H9 (cell line): Measurements from ENCODE around the gene SAMD14. TPM values are rescaled to one million over a fixed set of nuclear protein-coding genes. Genes with fewer than 3 reads are reported as not detected.

Experiments used
- DNase-seq: peaks from one replicate; pipeline ENCODE4 v3.0.0-alpha.2; 2017
- H2AFZ ChIP-seq: one replicate; pipeline ENCODE4 v1.6.1; 2013; ENCODE audit warnings: mild to moderate bottlenecking, low read length, control low read depth, moderate library complexity
- H2AK5ac ChIP-seq: 2 replicates; pipeline ENCODE4 v1.6.1; 2013; ENCODE audit warnings: low read length, control low read depth, mixed read lengths; ENCODE audit not compliant: insufficient read length
- H2BK120ac ChIP-seq: one replicate; pipeline ENCODE4 v1.6.1; 2013; ENCODE audit warnings: low read depth, mild to moderate bottlenecking, low read length, control low read depth, inconsistent platforms; ENCODE audit not compliant: poor library complexity, severe bottlenecking
- H2BK12ac ChIP-seq: 2 replicates; pipeline ENCODE4 v1.6.1; 2013; ENCODE audit warnings: low read length, control low read depth, mixed read lengths, low read depth; ENCODE audit not compliant: insufficient read length
- H2BK15ac ChIP-seq: 2 replicates; pipeline ENCODE4 v1.6.1; 2013; ENCODE audit warnings: low read depth, low read length, control low read depth
- H2BK20ac ChIP-seq: one replicate; pipeline ENCODE4 v1.6.1; 2013; ENCODE audit warnings: low read depth, mild to moderate bottlenecking, low read length, control low read depth, inconsistent platforms; ENCODE audit not compliant: poor library complexity, severe bottlenecking
- H2BK5ac ChIP-seq: 2 replicates; pipeline ENCODE4 v1.6.1; 2013; ENCODE audit warnings: low read length, control low read depth, mixed read lengths; ENCODE audit not compliant: insufficient read length
- H3K14ac ChIP-seq: 2 replicates; pipeline ENCODE4 v1.6.1; 2013; ENCODE audit warnings: low read length, control low read depth; ENCODE audit not compliant: insufficient read depth
- H3K18ac ChIP-seq: 2 replicates; pipeline ENCODE4 v1.6.1; 2013; ENCODE audit warnings: low read depth, mild to moderate bottlenecking, mixed read lengths, low read length, control low read depth; ENCODE audit not compliant: insufficient read length
- H3K23ac ChIP-seq: 2 replicates; pipeline ENCODE4 v1.6.1; 2013; ENCODE audit warnings: low read length, control low read depth, mixed read lengths, low read depth; ENCODE audit not compliant: insufficient read length
- H3K23me2 ChIP-seq: 2 replicates; pipeline ENCODE4 v1.6.1; 2013; ENCODE audit warnings: low read depth, mild to moderate bottlenecking, mixed read lengths, low read length, control low read depth; ENCODE audit not compliant: insufficient read length, poor library complexity, severe bottlenecking
- H3K27ac ChIP-seq: 2 replicates; pipeline ENCODE4 v1.5.1; 2013; ENCODE audit warnings: low read length, control low read depth, mixed read lengths, low read depth; ENCODE audit not compliant: insufficient read length
- H3K27me3 ChIP-seq: 2 replicates; pipeline ENCODE4 v1.6.1; 2013; ENCODE audit warnings: low read length, control low read depth, inconsistent platforms; ENCODE audit not compliant: insufficient read depth
- H3K4ac ChIP-seq: 2 replicates; pipeline ENCODE4 v1.6.1; 2013; ENCODE audit warnings: low read depth, mild to moderate bottlenecking, control low read depth, inconsistent platforms, low read length, moderate library complexity
- H3K4me1 ChIP-seq: 2 replicates; pipeline ENCODE4 v1.6.1; 2013; ENCODE audit warnings: low read length, control low read depth, inconsistent platforms; ENCODE audit not compliant: insufficient read depth
- H3K4me2 ChIP-seq: 2 replicates; pipeline ENCODE4 v1.6.1; 2013; ENCODE audit warnings: low read length, control low read depth, mixed read lengths; ENCODE audit not compliant: insufficient read length, insufficient read depth
- H3K56ac ChIP-seq: 2 replicates; pipeline ENCODE4 v1.6.1; 2013; ENCODE audit warnings: low read depth, mild to moderate bottlenecking, mixed read lengths, low read length, control low read depth; ENCODE audit not compliant: insufficient read length
- H3K79me1 ChIP-seq: 2 replicates; pipeline ENCODE4 v1.6.1; 2013; ENCODE audit warnings: low read depth, mild to moderate bottlenecking, moderate library complexity, low read length, control low read depth, inconsistent platforms; ENCODE audit not compliant: insufficient read depth, poor library complexity, severe bottlenecking
- H3K79me2 ChIP-seq: 2 replicates; pipeline ENCODE4 v1.6.1; 2013; ENCODE audit warnings: low read length, control low read depth, inconsistent platforms; ENCODE audit not compliant: insufficient read depth
- H3K9ac ChIP-seq: 2 replicates; pipeline ENCODE4 v1.6.1; 2013; ENCODE audit warnings: low read length, control low read depth, mixed read lengths; ENCODE audit not compliant: insufficient read length; ENCODE audit errors: extremely low read depth
- H3K9me3 ChIP-seq: one replicate; pipeline ENCODE4 v1.6.1; 2013; ENCODE audit warnings: low read depth, low read length, inconsistent platforms; ENCODE audit not compliant: control insufficient read depth
- H3T11ph ChIP-seq: one replicate; pipeline ENCODE4 v1.6.1; 2013; ENCODE audit warnings: mild to moderate bottlenecking, low read length, control low read depth, inconsistent platforms
- H4K20me1 ChIP-seq: one replicate; pipeline ENCODE4 v1.6.1; 2013; ENCODE audit not compliant: control insufficient read depth, insufficient read length, insufficient read depth
- H4K5ac ChIP-seq: 2 replicates; pipeline ENCODE4 v1.6.1; 2013; ENCODE audit warnings: low read depth, mild to moderate bottlenecking, mixed read lengths, low read length, control low read depth; ENCODE audit not compliant: insufficient read length
- H4K8ac ChIP-seq: replicated peaks from 2 replicates; pipeline ENCODE4 v1.6.1; 2013; ENCODE audit warnings: low read length, control low read depth, mixed read lengths, low read depth; ENCODE audit not compliant: insufficient read length
- H4K91ac ChIP-seq: 2 replicates; pipeline ENCODE4 v1.6.1; 2013; ENCODE audit warnings: low read depth, mild to moderate bottlenecking, moderate library complexity, mixed read lengths, low read length, control low read depth; ENCODE audit not compliant: insufficient read length
- H3K27ac Mint-ChIP-seq, 3 experiments: 2 replicates in 2 of 3; 3 replicates in 1 of 3; pipeline ENCODE4 v1.8.0; 2020 to 2021; ENCODE audit warnings: mixed read lengths in 3 of 3, mild to moderate bottlenecking in 1 of 3, moderate library complexity in 1 of 3
- H3K27me3 Mint-ChIP-seq: 2 replicates; pipeline ENCODE4 v1.8.0; 2021; ENCODE audit warnings: low read depth, mild to moderate bottlenecking, moderate library complexity, mixed read lengths
- H3K36me3 Mint-ChIP-seq, 3 experiments: 2 replicates in 2 of 3; 3 replicates in 1 of 3; pipeline ENCODE4 v1.8.0; 2020 to 2021; ENCODE audit warnings: low read depth in 3 of 3, mixed read lengths in 3 of 3; ENCODE audit not compliant: insufficient read depth in 1 of 3
- H3K4me1 Mint-ChIP-seq, 2 experiments: 2 replicates each; pipeline ENCODE4 v1.8.0; 2020; ENCODE audit warnings: mixed read lengths in 2 of 2
- H3K4me3 Mint-ChIP-seq, 2 experiments: 2 replicates in 1 of 2; 3 replicates in 1 of 2; pipeline ENCODE4 v1.8.0; 2020 to 2021; ENCODE audit warnings: mild to moderate bottlenecking in 2 of 2, mixed read lengths in 2 of 2, moderate library complexity in 1 of 2
- H3K9me3 Mint-ChIP-seq, 2 experiments: 2 replicates in 1 of 2; 3 replicates in 1 of 2; pipeline ENCODE4 v1.8.0; 2020; ENCODE audit warnings: mild to moderate bottlenecking in 2 of 2, mixed read lengths in 2 of 2, moderate library complexity in 1 of 2
- WGBS: extraction: QIAGEN DNeasy Blood & Tissue Kit; methylation state at CpG from one replicate; pipeline ENCODE4 v1.1.7; 2013; ENCODE audit warnings: missing lambda C conversion rate, low lambda C conversion rate, mixed read lengths; ENCODE audit not compliant: insufficient read length; ENCODE audit errors: extremely low coverage; 5-methylcytosine and 5-hydroxymethylcytosine counted together
- total RNA-seq: library from RNA; stranded (reverse); gene quantifications from 2 replicates; pipeline ENCODE4 v1.2.1, GENCODE V29; 2021
- TF ChIP-seq, protein P1 (sequence below): fragments of 200-600 bp; sonication (generic); conservative IDR thresholded peaks from 3 replicates; pipeline ENCODE4 v1.8.0; 2021; ENCODE audit warnings: antibody characterized with exemption, mild to moderate bottlenecking

SAMD14 gene
- total RNA-seq, 1 experiment from 2014 or later = 5.9 TPM

DNA sequence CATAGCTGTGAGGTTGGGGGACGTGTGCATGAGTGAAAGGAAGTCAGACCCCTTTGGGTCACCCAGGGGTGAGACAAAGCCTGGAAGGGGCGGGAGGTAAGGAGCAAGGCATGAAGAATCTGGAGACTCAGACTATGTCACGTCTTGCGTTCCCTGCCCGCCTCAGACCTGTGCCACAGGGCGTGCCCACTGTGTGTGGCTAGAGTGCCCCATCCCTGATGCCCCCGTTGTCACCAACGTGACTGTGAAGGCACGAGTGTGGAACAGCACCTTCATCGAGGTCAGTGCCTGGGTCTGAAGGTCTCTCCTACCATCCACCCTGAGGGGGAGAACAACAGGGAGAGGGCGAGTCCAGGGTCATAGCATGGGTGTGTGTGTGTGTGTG lies 49.9 kb downstream of the SAMD14 start:
- H3K79me2 ChIP-seq = no peaks in the 10 kb centered on the region
- Mint-ChIP-seq H3K27ac (no peak overlapping the region), H3K4me3 (no peak overlapping the region; a peak in 1 of 5 replicates), H3K36me3 (peaks cover 1 to 18% (median 5%) of the 10 kb centered on the region in 3 experiments; a peak in 6 of 7 replicates), H3K4me1 (peaks cover 0 to 13% of the 10 kb centered on the region in 2 experiments; a peak in 3 of 4 replicates), H3K9me3 (no peaks in the 10 kb centered on the region; a peak in 2 of 5 replicates), H3K27me3 (peaks cover 1% of the 10 kb centered on the region; the same call in 1 of the 2 replicates)
- H3K4me2 ChIP-seq = no peak overlapping the region
- H2BK5ac ChIP-seq = no peak overlapping the region
- no CpG with 5 or more reads among the region's 11 CpGs for WGBS
- no peak overlapping the region for H3K14ac ChIP-seq
- H3K4me1 ChIP-seq = no peaks in the 10 kb centered on the region
- no peak overlapping the region for H2BK12ac ChIP-seq
- H3K9ac ChIP-seq = no peak overlapping the region
- H4K91ac ChIP-seq = no peak overlapping the region
- no peak for DNase-seq
- H3K27ac ChIP-seq = no peak overlapping the region
- no peaks in the 10 kb centered on the region for H4K20me1 ChIP-seq
- no peak overlapping the region for H4K8ac ChIP-seq
- no peak overlapping the region for H3K18ac ChIP-seq
- H3K23ac ChIP-seq = no peak overlapping the region
- no peak overlapping the region for H3K4ac ChIP-seq
- no peak overlapping the region for H2AFZ ChIP-seq
- H3K56ac ChIP-seq = no peak overlapping the region
- H3K9me3 ChIP-seq = no peaks in the 10 kb centered on the region
- no peak overlapping the region for H2BK120ac ChIP-seq
- no peak overlapping the region for H2BK20ac ChIP-seq
- no peak overlapping the region for H4K5ac ChIP-seq
- H2BK15ac ChIP-seq = no peak overlapping the region
- no peaks in the 10 kb centered on the region for H3K23me2 ChIP-seq
- TF ChIP-seq, protein P1, sequence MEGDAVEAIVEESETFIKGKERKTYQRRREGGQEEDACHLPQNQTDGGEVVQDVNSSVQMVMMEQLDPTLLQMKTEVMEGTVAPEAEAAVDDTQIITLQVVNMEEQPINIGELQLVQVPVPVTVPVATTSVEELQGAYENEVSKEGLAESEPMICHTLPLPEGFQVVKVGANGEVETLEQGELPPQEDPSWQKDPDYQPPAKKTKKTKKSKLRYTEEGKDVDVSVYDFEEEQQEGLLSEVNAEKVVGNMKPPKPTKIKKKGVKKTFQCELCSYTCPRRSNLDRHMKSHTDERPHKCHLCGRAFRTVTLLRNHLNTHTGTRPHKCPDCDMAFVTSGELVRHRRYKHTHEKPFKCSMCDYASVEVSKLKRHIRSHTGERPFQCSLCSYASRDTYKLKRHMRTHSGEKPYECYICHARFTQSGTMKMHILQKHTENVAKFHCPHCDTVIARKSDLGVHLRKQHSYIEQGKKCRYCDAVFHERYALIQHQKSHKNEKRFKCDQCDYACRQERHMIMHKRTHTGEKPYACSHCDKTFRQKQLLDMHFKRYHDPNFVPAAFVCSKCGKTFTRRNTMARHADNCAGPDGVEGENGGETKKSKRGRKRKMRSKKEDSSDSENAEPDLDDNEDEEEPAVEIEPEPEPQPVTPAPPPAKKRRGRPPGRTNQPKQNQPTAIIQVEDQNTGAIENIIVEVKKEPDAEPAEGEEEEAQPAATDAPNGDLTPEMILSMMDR = no peak
- H3K79me1 ChIP-seq = no peaks in the 10 kb centered on the region
- no peak overlapping the region for H2AK5ac ChIP-seq
- no peak overlapping the region for H3T11ph ChIP-seq
- H3K27me3 ChIP-seq = no peaks in the 10 kb centered on the region
